A204.1 (cell line): ENCODE results near the gene UGT1A4.
"Not testable (repeated sequence)": the region's sequence is repeated elsewhere in the genome, so short reads cannot be mapped to it uniquely, and the experiment has no call there.

Experiments used
- FAIRE-seq: peaks from 2 replicates; lab custom pipeline; 2012; peaks lifted over from hg19 to GRCh38; lab: Jason Lieb, UNC

UGT1A4 gene

GRCh38 chr2:233750689-233751088 lies 32.2 kb downstream of the UGT1A4 start:
- not testable (repeated sequence) for FAIRE-seq

GRCh38 chr2:233751212-233752009 lies 32.9 kb downstream of the UGT1A4 start:
- FAIRE-seq, result not testable (repeated sequence)

- FAIRE-seq, result no peak
These were observed 36.5 kb downstream of the UGT1A4 start for GRCh38 chr2:233754872-233755611.

- no peak for FAIRE-seq
These were observed 38.0 kb downstream of the UGT1A4 start for GRCh38 chr2:233756429-233757081.

- no peak for FAIRE-seq
These were observed 39.6 kb downstream of the UGT1A4 start for GRCh38 chr2:233758141-233758540.

- FAIRE-seq, result no peak
These were observed 40.3 kb downstream of the UGT1A4 start for GRCh38 chr2:233758849-233759248.

- no peak for FAIRE-seq
These were observed 41.5 kb downstream of the UGT1A4 start, which contains the start of gene UGT1A1 for GRCh38 chr2:233760043-233760442. Gene UGT1A1, plus strand, starts transcription at chr2:233760270. Its CDS starts 18 bp downstream, at chr2:233760288.

GRCh38 chr2:233761040-233761769 lies 42.7 kb downstream of the UGT1A4 start:
- no peak for FAIRE-seq

GRCh38 chr2:233764264-233764663 lies 45.7 kb downstream of the UGT1A4 start:
- FAIRE-seq, result no peak

GRCh38 chr2:233764761-233765160 lies 46.2 kb downstream of the UGT1A4 start:
- FAIRE-seq, result no peak

GRCh38 chr2:233766416-233766815 lies 47.9 kb downstream of the UGT1A4 start:
- FAIRE-seq, result no peak

- FAIRE-seq, result no peak
These were observed 49.5 kb downstream of the UGT1A4 start for GRCh38 chr2:233768076-233768475.

GRCh38 chr2:233769260-233769659 lies 50.7 kb downstream of the UGT1A4 start:
- no peak for FAIRE-seq

GRCh38 chr2:233772153-233772552 lies 53.6 kb downstream of the UGT1A4 start:
- FAIRE-seq, result no peak

- no peak for FAIRE-seq
These were observed 54.0 kb downstream of the UGT1A4 start for GRCh38 chr2:233772583-233772982.

- no peak for FAIRE-seq
These were observed 55.3 kb downstream of the UGT1A4 start for GRCh38 chr2:233773854-233774253.

- FAIRE-seq, result no peak
These were observed 56.9 kb downstream of the UGT1A4 start for GRCh38 chr2:233775414-233775813.

GRCh38 chr2:233778030-233778429 lies 59.5 kb downstream of the UGT1A4 start, which contains the start of gene MROH2A:
Gene MROH2A, plus strand, starts transcription at chr2:233778330. Its CDS starts 1,029 bp downstream, at chr2:233779359.
- FAIRE-seq, result no peak

GRCh38 chr2:233779722-233780121 lies 61.2 kb downstream of the UGT1A4 start:
- FAIRE-seq, result no peak

GRCh38 chr2:233780771-233781170 lies 62.2 kb downstream of the UGT1A4 start:
- no peak for FAIRE-seq

GRCh38 chr2:233789554-233789953 lies 71.0 kb downstream of the UGT1A4 start:
- FAIRE-seq, result no peak
